ENCODE results near the gene OBP2A.

The OBP2A gene

GRCh38 chr9:135552021-135552697 lies 6.2 kb downstream of the OBP2A start:
- Histone ChIP-seq H3K4me3 (ENCODE audit: low read length) (no peak overlapping the region), H3K27ac (ENCODE audit: low read length) (no peak overlapping the region), H3K4me1 (ENCODE audit: low read length) (no peaks in the 10 kb centered on the region), H3K4me2 (ENCODE audit: low read depth, low read length) (no peak overlapping the region), H4K20me1 (ENCODE audit: insufficient read depth, low read length) (no peaks in the 10 kb centered on the region), H3K9me3 (replicated peaks; ENCODE audit: insufficient read depth, low read length) (no peaks in the 10 kb centered on the region), H3K9ac (ENCODE audit: low read length) (no peak overlapping the region), H3K79me2 (ENCODE audit: low read length) (no peaks in the 10 kb centered on the region), H3K9me2 (replicated peaks; ENCODE audit: insufficient read depth, low read length) (no peaks in the 10 kb centered on the region), H3K36me3 (replicated peaks; ENCODE audit: insufficient read depth, low read length) (no peaks in the 10 kb centered on the region), H2AFZ (ENCODE audit: low read length) (no peak overlapping the region), H3F3A (ENCODE audit: insufficient read depth, low read length) (no peaks in the 10 kb centered on the region), H3K27me3 (replicated peaks; ENCODE audit: insufficient read depth, low read length) (peaks cover 33% of the 10 kb centered on the region)
- DNase-seq, result no peak
- TF ChIP-seq, protein P1, sequence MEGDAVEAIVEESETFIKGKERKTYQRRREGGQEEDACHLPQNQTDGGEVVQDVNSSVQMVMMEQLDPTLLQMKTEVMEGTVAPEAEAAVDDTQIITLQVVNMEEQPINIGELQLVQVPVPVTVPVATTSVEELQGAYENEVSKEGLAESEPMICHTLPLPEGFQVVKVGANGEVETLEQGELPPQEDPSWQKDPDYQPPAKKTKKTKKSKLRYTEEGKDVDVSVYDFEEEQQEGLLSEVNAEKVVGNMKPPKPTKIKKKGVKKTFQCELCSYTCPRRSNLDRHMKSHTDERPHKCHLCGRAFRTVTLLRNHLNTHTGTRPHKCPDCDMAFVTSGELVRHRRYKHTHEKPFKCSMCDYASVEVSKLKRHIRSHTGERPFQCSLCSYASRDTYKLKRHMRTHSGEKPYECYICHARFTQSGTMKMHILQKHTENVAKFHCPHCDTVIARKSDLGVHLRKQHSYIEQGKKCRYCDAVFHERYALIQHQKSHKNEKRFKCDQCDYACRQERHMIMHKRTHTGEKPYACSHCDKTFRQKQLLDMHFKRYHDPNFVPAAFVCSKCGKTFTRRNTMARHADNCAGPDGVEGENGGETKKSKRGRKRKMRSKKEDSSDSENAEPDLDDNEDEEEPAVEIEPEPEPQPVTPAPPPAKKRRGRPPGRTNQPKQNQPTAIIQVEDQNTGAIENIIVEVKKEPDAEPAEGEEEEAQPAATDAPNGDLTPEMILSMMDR (IDR thresholded peaks at IDR 0.05; ENCODE audit: low read length), result no peak
- TF ChIP-seq EZH2 (optimal IDR thresholded peaks at IDR 0.05; ENCODE audit: low read depth, low read length), result no peak
- no peak for TF ChIP-seq EZH2phosphoT487 (IDR thresholded peaks at IDR 0.05; ENCODE audit: low read length)

- no peaks in the 10 kb centered on the region for H3K9me2 ChIP-seq (replicated peaks; ENCODE audit: insufficient read depth, low read length)
- TF ChIP-seq EZH2 (optimal IDR thresholded peaks at IDR 0.05; ENCODE audit: low read depth, low read length) (no peak), EZH2phosphoT487 (IDR thresholded peaks at IDR 0.05; ENCODE audit: low read length) (no peak)
- TF ChIP-seq, protein P1 (IDR thresholded peaks at IDR 0.05; ENCODE audit: low read length), result no peak
- H3K36me3 ChIP-seq (replicated peaks; ENCODE audit: insufficient read depth, low read length), result no peaks in the 10 kb centered on the region
- no peaks in the 10 kb centered on the region for H3K4me1 ChIP-seq (ENCODE audit: low read length)
- no peak overlapping the region for H3K9ac ChIP-seq (ENCODE audit: low read length)
- H3K27ac ChIP-seq (ENCODE audit: low read length), result no peak overlapping the region
- H3K4me2 ChIP-seq (ENCODE audit: low read depth, low read length), result no peak overlapping the region
- H3K4me3 ChIP-seq (ENCODE audit: low read length), result no peak overlapping the region
- no peaks in the 10 kb centered on the region for H3K79me2 ChIP-seq (ENCODE audit: low read length)
- DNase-seq, result no peak
- peaks cover 33% of the 10 kb centered on the region for H3K27me3 ChIP-seq (replicated peaks; ENCODE audit: insufficient read depth, low read length)
- H3K9me3 ChIP-seq (replicated peaks; ENCODE audit: insufficient read depth, low read length), result no peaks in the 10 kb centered on the region
- H2AFZ ChIP-seq (ENCODE audit: low read length), result no peak overlapping the region
- no peaks in the 10 kb centered on the region for H3F3A ChIP-seq (ENCODE audit: insufficient read depth, low read length)
- H4K20me1 ChIP-seq (ENCODE audit: insufficient read depth, low read length), result no peaks in the 10 kb centered on the region
These were observed 6.8 kb downstream of the OBP2A start for GRCh38 chr9:135552698-135553171.

- Histone ChIP-seq H3K4me2 (ENCODE audit: low read depth, low read length) (no peak overlapping the region), H3K79me2 (ENCODE audit: low read length) (no peaks in the 10 kb centered on the region), H3K27me3 (replicated peaks; ENCODE audit: insufficient read depth, low read length) (peaks cover 28% of the 10 kb centered on the region), H3F3A (ENCODE audit: insufficient read depth, low read length) (no peaks in the 10 kb centered on the region), H4K20me1 (ENCODE audit: insufficient read depth, low read length) (no peaks in the 10 kb centered on the region), H2AFZ (ENCODE audit: low read length) (no peak overlapping the region), H3K9me3 (replicated peaks; ENCODE audit: insufficient read depth, low read length) (no peaks in the 10 kb centered on the region), H3K9me2 (replicated peaks; ENCODE audit: insufficient read depth, low read length) (no peaks in the 10 kb centered on the region), H3K4me3 (ENCODE audit: low read length) (no peak overlapping the region), H3K9ac (ENCODE audit: low read length) (no peak overlapping the region), H3K36me3 (replicated peaks; ENCODE audit: insufficient read depth, low read length) (no peaks in the 10 kb centered on the region), H3K27ac (ENCODE audit: low read length) (no peak overlapping the region), H3K4me1 (ENCODE audit: low read length) (no peaks in the 10 kb centered on the region)
- TF ChIP-seq EZH2phosphoT487 (IDR thresholded peaks at IDR 0.05; ENCODE audit: low read length) (no peak), EZH2 (optimal IDR thresholded peaks at IDR 0.05; ENCODE audit: low read depth, low read length) (no peak)
- TF ChIP-seq, protein P1 (IDR thresholded peaks at IDR 0.05; ENCODE audit: low read length), result no peak
- DNase-seq, result no peak
These were observed 8.8 kb downstream of the OBP2A start for GRCh38 chr9:135554718-135555117.
